GM18517 (cell line): ENCODE measurements around the gene GOLGA6L10.
"Not testable (repeated sequence)": the region's sequence is repeated elsewhere in the genome, so short reads cannot be mapped to it uniquely, and the experiment has no call there.

ENCODE experiments used
- ATAC-seq: cut with Tn5 transposase; IDR thresholded peaks from one replicate; pipeline ENCODE4 v1.9.1; 2021; ENCODE audit warnings: mild to moderate bottlenecking, moderate library complexity; ENCODE audit not compliant: unreplicated experiment

The GOLGA6L10 gene

GRCh38 chr15:82343851-82344250, 5.4 kb downstream of the GOLGA6L10 start:
- ATAC-seq: not testable (repeated sequence)

- ATAC-seq: not testable (repeated sequence)
Observed at GRCh38 chr15:82342632-82343374, 6.5 kb downstream of the GOLGA6L10 start.

GRCh38 chr15:82338573-82338972, 10.7 kb downstream of the GOLGA6L10 start:
- not testable (repeated sequence) for ATAC-seq

- not testable (repeated sequence) for ATAC-seq
Observed at GRCh38 chr15:82338053-82338452, 11.2 kb downstream of the GOLGA6L10 start.

GRCh38 chr15:82337051-82337450, 12.2 kb downstream of the GOLGA6L10 start:
- not testable (repeated sequence) for ATAC-seq

GRCh38 chr15:82336180-82336647, 13.1 kb downstream of the GOLGA6L10 start:
- ATAC-seq: not testable (repeated sequence)

- ATAC-seq: not testable (repeated sequence)
Observed at GRCh38 chr15:82335006-82335405, 14.3 kb downstream of the GOLGA6L10 start.

GRCh38 chr15:82334554-82334932, 14.7 kb downstream of the GOLGA6L10 start:
- not testable (repeated sequence) for ATAC-seq

- ATAC-seq: not testable (repeated sequence)
Observed at GRCh38 chr15:82333603-82334553, 15.4 kb downstream of the GOLGA6L10 start.

GRCh38 chr15:82332711-82333602, 16.3 kb downstream of the GOLGA6L10 start:
- ATAC-seq: not testable (repeated sequence)

GRCh38 chr15:82331576-82332304, 17.5 kb downstream of the GOLGA6L10 start:
- not testable (repeated sequence) for ATAC-seq

- not testable (repeated sequence) for ATAC-seq
Observed at GRCh38 chr15:82330921-82331320, 18.4 kb downstream of the GOLGA6L10 start.

GRCh38 chr15:82329039-82329438, 20.2 kb downstream of the GOLGA6L10 start:
- ATAC-seq: not testable (repeated sequence)

GRCh38 chr15:82327372-82327771, 21.9 kb downstream of the GOLGA6L10 start:
- ATAC-seq: not testable (repeated sequence)

GRCh38 chr15:82326896-82327295, 22.4 kb downstream of the GOLGA6L10 start:
- not testable (repeated sequence) for ATAC-seq

GRCh38 chr15:82325646-82326045, 23.6 kb downstream of the GOLGA6L10 start:
- not testable (repeated sequence) for ATAC-seq

- not testable (repeated sequence) for ATAC-seq
Observed at GRCh38 chr15:82324831-82325230, 24.4 kb downstream of the GOLGA6L10 start.

GRCh38 chr15:82322488-82322887, 26.8 kb downstream of the GOLGA6L10 start:
- ATAC-seq: not testable (repeated sequence)

- ATAC-seq: not testable (repeated sequence)
Observed at GRCh38 chr15:82320861-82321260, 28.4 kb downstream of the GOLGA6L10 start.
